Keratinocyte (primary cell): ENCODE measurements around the gene TUBGCP6. TPM values are rescaled to one million over a fixed set of nuclear protein-coding genes. Genes with fewer than 3 reads are reported as not detected.

Source experiments
- DNase-seq: peaks from one replicate; pipeline ENCODE4 v3.0.0-alpha.2; 2011; ENCODE audit warnings: low read depth, missing footprints, low spot score
- FAIRE-seq: peaks from 2 replicates; lab custom pipeline; 2011; peaks lifted over from hg19 to GRCh38; lab: Jason Lieb, UNC
- H2AFZ ChIP-seq: 2 replicates; pipeline ENCODE4 v1.6.0; 2012; ENCODE audit warnings: low read length, control low read depth, inconsistent platforms; ENCODE audit not compliant: control insufficient read depth
- H3K27ac ChIP-seq: 2 replicates; pipeline ENCODE4 v1.5.1; 2011; ENCODE audit warnings: low read length; ENCODE audit not compliant: control insufficient read depth, insufficient read depth
- H3K27me3 ChIP-seq: 3 replicates; pipeline ENCODE4 v1.6.0; 2011; ENCODE audit warnings: low read length; ENCODE audit not compliant: control insufficient read depth, insufficient read depth; ENCODE audit errors: extremely low read depth
- H3K36me3 ChIP-seq, 2 experiments: 2 replicates in 1 of 2; 3 replicates in 1 of 2; pipeline ENCODE4 v1.5.1; 2011; ENCODE audit warnings: low read length in 2 of 2, mild to moderate bottlenecking in 1 of 2; ENCODE audit not compliant: control insufficient read depth in 2 of 2, insufficient read depth in 2 of 2; ENCODE audit errors: extremely low read depth in 1 of 2
- H3K4me1 ChIP-seq: 3 replicates; pipeline ENCODE4 v1.5.1; 2011; ENCODE audit warnings: low read length; ENCODE audit not compliant: control insufficient read depth, insufficient read depth; ENCODE audit errors: extremely low read depth
- H3K4me2 ChIP-seq: 3 replicates; pipeline ENCODE4 v1.6.0; 2011; ENCODE audit warnings: low read depth, low read length; ENCODE audit not compliant: control insufficient read depth, insufficient read depth; ENCODE audit errors: extremely low read depth
- H3K4me3 ChIP-seq, 3 experiments: fragments of 200-600 bp in 1 of 3; sonication (generic) in 1 of 3; 2 replicates in 2 of 3; 3 replicates in 1 of 3; pipeline ENCODE4 v1.5.1; 2011 to 2016; ENCODE audit warnings: low read length in 3 of 3, mild to moderate bottlenecking in 3 of 3, control low read depth in 2 of 3, inconsistent platforms in 1 of 3, low read depth in 1 of 3, mixed read lengths in 1 of 3, mixed run types in 1 of 3, moderate library complexity in 1 of 3; ENCODE audit not compliant: control insufficient read depth in 2 of 3, insufficient read depth in 2 of 3; ENCODE audit errors: extremely low read depth in 1 of 3
- H3K79me2 ChIP-seq: 2 replicates; pipeline ENCODE4 v1.6.0; 2012; ENCODE audit warnings: low read length; ENCODE audit not compliant: control insufficient read depth, insufficient read depth
- H3K9ac ChIP-seq: 3 replicates; pipeline ENCODE4 v1.6.0; 2011; ENCODE audit warnings: low read length; ENCODE audit not compliant: control insufficient read depth, insufficient read depth; ENCODE audit errors: extremely low read depth
- H3K9me1 ChIP-seq: 3 replicates; pipeline ENCODE4 v1.6.0; 2011; ENCODE audit warnings: low read length; ENCODE audit not compliant: control insufficient read depth, insufficient read depth; ENCODE audit errors: extremely low read depth
- H3K9me3 ChIP-seq: 2 replicates; pipeline ENCODE4 v1.5.1; 2012; ENCODE audit warnings: low read depth, low read length; ENCODE audit not compliant: control insufficient read depth
- H4K20me1 ChIP-seq: 3 replicates; pipeline ENCODE4 v1.6.0; 2011; ENCODE audit warnings: low read length; ENCODE audit not compliant: control insufficient read depth, insufficient read depth; ENCODE audit errors: extremely low read depth
- EZH2 ChIP-seq: IDR thresholded peaks from one replicate; pipeline ENCODE4 v1.6.1; 2012; ENCODE audit warnings: inconsistent platforms, mild to moderate bottlenecking, low read length, moderate library complexity
- dilution Hi-C: fragments of 300-500 bp; cut with MboI; formaldehyde crosslinking; loops from one replicate; pipeline ENCODE4 v1.7.0; 2020; ENCODE audit warnings: low sequenced_read_pairs; ENCODE audit not compliant: extremely low pct_ligation_motif_present
- polyA plus RNA-seq, 5 experiments: library from polyadenylated mRNA; depleted of rRNA in 3 of 5; stranded (reverse) in 3 of 5; stranded (forward) in 1 of 5; unstranded in 1 of 5; fragments of >200 nt; gene quantifications; 1 replicate in 1 of 5; 2 replicates in 3 of 5; 3 replicates in 1 of 5; pipeline versions ENCODE4 v1.2.1 to v1.2.3, GENCODE V29; 2011 to 2012; ENCODE audit warnings: missing spikeins in 2 of 5, low read depth in 1 of 5, low replicate concordance in 1 of 5
- TF ChIP-seq, protein P1 (sequence below), 3 experiments: IDR thresholded peaks in 1 of 3; conservative IDR thresholded peaks in 1 of 3; optimal IDR thresholded peaks in 1 of 3; 2 replicates in 2 of 3; 3 replicates in 1 of 3; pipeline versions ENCODE3 to v1.5.1; 2011; ENCODE audit warnings: low read length in 3 of 3, mild to moderate bottlenecking in 3 of 3, moderate library complexity in 2 of 3, control low read depth in 1 of 3, inconsistent platforms in 1 of 3; ENCODE audit not compliant: insufficient read depth in 2 of 3; ENCODE audit errors: extremely low read depth in 1 of 3

The TUBGCP6 gene
- polyA plus RNA-seq, 1 donor (not counting 4 experiments of a cell fraction or from before 2014, with no cell fraction given): 10.1 TPM

DNA sequence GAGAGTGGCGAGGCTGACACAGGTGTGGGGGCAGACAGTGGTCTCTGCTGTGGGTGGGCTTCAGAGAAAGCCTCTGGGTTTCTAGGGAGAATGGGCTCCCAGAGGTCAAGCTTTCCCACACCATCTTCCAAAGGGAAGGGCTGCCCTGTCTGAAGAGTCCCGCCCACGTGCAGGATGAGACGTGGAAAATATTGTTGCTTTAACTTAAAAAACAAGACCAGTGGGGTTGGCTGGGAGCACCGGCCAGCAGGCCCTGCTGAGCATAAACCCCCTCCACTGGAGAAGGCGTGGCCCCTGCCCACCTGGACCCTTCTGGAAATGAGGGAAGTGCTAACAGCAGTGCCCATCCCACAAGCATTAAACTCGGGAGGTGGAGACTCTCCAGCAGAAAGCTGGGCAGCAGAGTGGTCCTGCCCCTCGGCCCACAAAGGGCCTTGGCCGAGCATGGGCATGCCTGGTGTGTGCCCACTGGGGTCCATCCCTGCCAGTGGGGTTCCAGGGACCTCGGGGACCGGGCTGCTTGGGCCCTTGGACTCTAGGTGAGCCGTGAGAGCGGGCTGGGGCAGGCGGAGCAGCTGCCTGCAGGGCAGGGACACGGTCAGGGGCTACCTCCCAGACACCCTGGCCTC is 28.7 kb downstream of the TUBGCP6 start:
- Histone ChIP-seq H3K9ac (no peak overlapping the region), H3K9me3 (no peaks in the 10 kb centered on the region), H3K9me1 (no peaks in the 10 kb centered on the region), H3K79me2 (peaks cover 27% of the 10 kb centered on the region), H3K27ac (no peak overlapping the region), H3K4me1 (peaks cover 3% of the 10 kb centered on the region), H3K36me3 (peaks cover 26 to 46% of the 10 kb centered on the region in 2 experiments), H3K27me3 (no peaks in the 10 kb centered on the region), H3K4me2 (no peak overlapping the region), H4K20me1 (no peaks in the 10 kb centered on the region), H3K4me3 (no peak overlapping the region), H2AFZ (no peak overlapping the region)
- dilution Hi-C loops: no loop called here
- FAIRE-seq (no peak), DNase-seq (no peak)
- TF ChIP-seq, protein P1, sequence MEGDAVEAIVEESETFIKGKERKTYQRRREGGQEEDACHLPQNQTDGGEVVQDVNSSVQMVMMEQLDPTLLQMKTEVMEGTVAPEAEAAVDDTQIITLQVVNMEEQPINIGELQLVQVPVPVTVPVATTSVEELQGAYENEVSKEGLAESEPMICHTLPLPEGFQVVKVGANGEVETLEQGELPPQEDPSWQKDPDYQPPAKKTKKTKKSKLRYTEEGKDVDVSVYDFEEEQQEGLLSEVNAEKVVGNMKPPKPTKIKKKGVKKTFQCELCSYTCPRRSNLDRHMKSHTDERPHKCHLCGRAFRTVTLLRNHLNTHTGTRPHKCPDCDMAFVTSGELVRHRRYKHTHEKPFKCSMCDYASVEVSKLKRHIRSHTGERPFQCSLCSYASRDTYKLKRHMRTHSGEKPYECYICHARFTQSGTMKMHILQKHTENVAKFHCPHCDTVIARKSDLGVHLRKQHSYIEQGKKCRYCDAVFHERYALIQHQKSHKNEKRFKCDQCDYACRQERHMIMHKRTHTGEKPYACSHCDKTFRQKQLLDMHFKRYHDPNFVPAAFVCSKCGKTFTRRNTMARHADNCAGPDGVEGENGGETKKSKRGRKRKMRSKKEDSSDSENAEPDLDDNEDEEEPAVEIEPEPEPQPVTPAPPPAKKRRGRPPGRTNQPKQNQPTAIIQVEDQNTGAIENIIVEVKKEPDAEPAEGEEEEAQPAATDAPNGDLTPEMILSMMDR (optimal IDR thresholded peaks at IDR 0.05 in 1 of 3, IDR thresholded peaks at IDR 0.05 in 1 of 3, conservative IDR thresholded peaks at IDR 0.05 in 1 of 3; ENCODE audit: extremely low read depth in 1 of 3, insufficient read depth in 2 of 3, low read length in 3 of 3): no peak
- no peak for TF ChIP-seq EZH2

GRCh38 chr22:50215297-50216054 is 29.3 kb downstream of the TUBGCP6 start:
- Histone ChIP-seq H3K79me2 (peaks cover 29% of the 10 kb centered on the region), H2AFZ (no peak overlapping the region), H3K4me1 (peaks cover 6% of the 10 kb centered on the region), H4K20me1 (no peaks in the 10 kb centered on the region), H3K9me3 (no peaks in the 10 kb centered on the region), H3K9me1 (peaks cover 2% of the 10 kb centered on the region), H3K9ac (no peak overlapping the region), H3K27me3 (no peaks in the 10 kb centered on the region), H3K4me3 (no peak overlapping the region), H3K4me2 (no peak overlapping the region), H3K27ac (no peak overlapping the region), H3K36me3 (peaks cover 26 to 47% of the 10 kb centered on the region in 2 experiments)
- dilution Hi-C loops: no loop called here
- TF ChIP-seq, protein P1 (optimal IDR thresholded peaks at IDR 0.05 in 1 of 3, IDR thresholded peaks at IDR 0.05 in 1 of 3, conservative IDR thresholded peaks at IDR 0.05 in 1 of 3; ENCODE audit: extremely low read depth in 1 of 3, insufficient read depth in 2 of 3, low read length in 3 of 3): no peak
- TF ChIP-seq EZH2: no peak
- no peak for FAIRE-seq
- DNase-seq: no peak
